Effector CD8-positive, alpha-beta T cell (primary cell): ENCODE results near the gene PSEN1.

Experiments used
- DNase-seq: peaks from one replicate; lab custom pipeline; 2025; lab: John Stamatoyannopoulos, UW
- total RNA-seq, 4 experiments: gene quantifications; one replicate each; lab custom pipeline; 2026; lab: John Stamatoyannopoulos, UW

PSEN1 gene
- total RNA-seq, result 94.8 to 119 (median 105) reads per million in 4 experiments

GRCh38 chr14:73136387-73137225, at the start of gene PSEN1:
PSEN1 (plus strand) TSS chr14:73136507; CDS start chr14:73148020, 11,513 bp downstream.
- DNase-seq, result peak; percentile 98

- DNase-seq, result no peak
Observed at GRCh38 chr14:73091044-73091443, 45.3 kb upstream of the PSEN1 start.

GRCh38 chr14:73097421-73097820, 38.9 kb upstream of the PSEN1 start:
- DNase-seq, result no peak

- no peak for DNase-seq
Observed at GRCh38 chr14:73100334-73100733, 36.0 kb upstream of the PSEN1 start.

DNA sequence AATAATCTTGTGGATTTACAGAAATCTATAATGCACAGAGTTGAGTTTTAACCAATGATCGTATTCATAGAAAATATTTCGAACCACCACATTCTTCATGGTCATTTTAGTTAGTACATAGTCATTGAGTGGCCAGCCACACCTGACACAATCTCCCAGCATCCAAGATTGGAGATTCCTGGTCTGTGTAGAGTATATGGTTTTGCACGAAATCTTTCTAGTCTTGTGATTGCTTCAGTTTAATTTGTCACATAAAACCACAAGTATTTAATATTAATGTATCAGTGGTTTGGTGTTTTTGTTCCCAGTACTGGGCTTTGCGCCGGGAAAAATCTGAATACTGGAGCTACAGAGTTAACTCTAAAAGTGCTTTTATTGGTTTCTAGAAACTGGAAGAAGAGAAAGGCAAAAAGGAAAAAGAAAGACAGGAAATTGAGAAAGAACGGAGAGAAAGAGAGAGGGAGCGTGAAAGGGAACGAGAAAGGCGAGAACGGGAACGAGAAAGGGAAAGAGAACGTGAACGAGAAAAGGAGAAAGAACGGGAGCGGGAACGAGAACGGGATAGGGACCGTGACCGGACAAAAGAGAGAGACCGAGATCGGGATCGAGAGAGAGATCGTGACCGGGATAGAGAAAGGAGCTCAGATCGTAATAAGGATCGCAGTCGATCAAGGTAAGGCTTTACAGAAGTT, 33.4 kb upstream of the PSEN1 start:
- no peak for DNase-seq

DNA sequence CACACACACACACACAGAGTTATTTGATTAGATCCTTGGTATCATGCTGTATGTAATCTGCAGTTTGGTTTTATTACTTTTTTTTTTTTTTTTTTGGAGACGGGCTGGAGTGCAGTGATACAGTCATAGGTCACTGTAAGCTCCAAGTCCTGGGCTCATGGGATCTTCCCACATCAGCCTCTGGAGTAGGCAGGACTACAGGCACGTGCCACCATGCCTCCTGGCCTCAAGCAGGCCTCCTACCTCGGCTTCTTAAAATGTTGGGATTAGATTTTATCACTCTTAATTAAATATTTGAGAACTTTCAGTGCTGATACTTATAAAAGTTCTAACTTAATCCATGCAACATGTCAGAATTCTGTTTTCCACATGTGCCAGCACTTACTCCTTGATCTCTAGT, 31.3 kb upstream of the PSEN1 start:
- DNase-seq, result no peak

- no peak for DNase-seq
Observed at GRCh38 chr14:73105727-73106126, 30.6 kb upstream of the PSEN1 start.

DNA sequence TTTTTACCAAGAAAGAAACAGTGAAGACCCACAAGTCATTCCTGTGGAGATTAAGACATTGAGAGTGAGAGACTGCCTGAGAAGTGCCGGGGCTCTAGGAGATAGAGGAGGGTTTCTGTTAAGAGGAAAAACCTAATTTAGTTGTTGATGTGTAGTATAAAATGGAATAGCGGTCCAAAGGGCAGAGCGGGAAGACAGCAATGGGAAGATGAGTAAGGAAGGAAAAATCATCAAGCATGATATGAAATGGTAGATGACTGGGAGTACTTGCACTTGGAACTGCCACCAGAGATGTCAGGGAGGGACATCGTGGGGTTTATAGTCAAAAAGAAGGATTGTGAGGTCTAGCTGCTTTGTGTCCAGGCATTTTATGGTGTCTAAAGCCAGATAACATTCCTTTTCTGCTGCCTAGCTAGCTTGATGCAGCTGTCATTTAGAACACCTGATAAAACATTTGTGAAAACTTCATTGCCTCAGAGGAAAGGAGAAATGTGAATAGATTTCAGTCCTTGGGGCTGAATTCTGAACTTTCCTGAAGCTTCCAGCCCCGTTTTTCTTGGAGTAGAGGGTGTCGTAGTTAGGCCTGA, 20.1 kb upstream of the PSEN1 start:
- DNase-seq, result no peak

- DNase-seq, result no peak
Observed at GRCh38 chr14:73124180-73124894, 12.0 kb upstream of the PSEN1 start.

- no peak for DNase-seq
Observed at GRCh38 chr14:73125169-73125588, 11.1 kb upstream of the PSEN1 start.

DNA sequence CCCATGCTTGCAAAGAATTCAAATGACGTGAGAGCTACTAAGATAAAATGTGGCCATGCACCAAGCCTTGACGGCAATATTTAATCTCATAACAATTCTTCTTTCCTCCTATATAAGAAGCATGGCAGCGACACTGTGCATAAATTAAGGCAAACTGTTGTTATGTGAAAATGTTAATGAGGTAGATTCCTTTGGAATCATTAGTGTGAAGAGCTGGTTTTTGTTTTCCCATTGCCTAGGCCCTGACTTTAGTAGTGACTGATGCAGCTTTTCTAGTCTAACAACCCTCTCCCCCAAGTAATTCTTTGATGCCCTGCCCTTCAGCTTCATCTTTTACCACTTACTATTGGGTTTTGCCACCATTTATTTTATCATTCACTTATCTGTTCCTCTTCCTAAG, 10.6 kb upstream of the PSEN1 start:
- no peak for DNase-seq

- no peak for DNase-seq
Observed at GRCh38 chr14:73133795-73134194, 2.5 kb upstream of the PSEN1 start.

- no peak for DNase-seq
Observed at GRCh38 chr14:73136085-73136386, 271 bp upstream of the PSEN1 start.

DNA sequence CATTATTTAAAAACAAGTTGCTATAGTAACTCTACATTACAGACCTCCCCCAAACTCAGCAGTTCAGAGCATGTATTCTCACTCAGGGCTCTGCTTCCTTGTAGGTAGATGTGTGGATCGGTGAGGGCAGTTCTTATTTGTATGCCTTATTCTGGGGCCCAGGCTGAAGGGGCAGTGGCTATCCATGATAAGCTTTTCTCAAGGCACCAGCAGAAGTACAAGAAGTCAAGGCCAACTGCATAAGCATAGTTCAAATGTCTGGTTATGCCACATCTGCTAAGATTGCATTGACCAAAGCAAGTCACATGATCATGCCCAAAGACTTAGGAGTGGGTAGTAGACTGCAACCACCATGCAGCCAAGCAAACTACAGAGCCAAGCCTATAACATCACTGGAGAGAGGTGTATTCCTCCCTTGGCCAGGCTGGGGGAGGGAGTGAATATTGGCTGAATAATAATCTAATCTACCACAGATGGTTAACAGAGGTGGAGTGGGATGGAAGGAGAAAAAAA, 4.6 kb downstream of the PSEN1 start:
- no peak for DNase-seq

GRCh38 chr14:73142216-73142615, 5.9 kb downstream of the PSEN1 start:
- no peak for DNase-seq

DNA sequence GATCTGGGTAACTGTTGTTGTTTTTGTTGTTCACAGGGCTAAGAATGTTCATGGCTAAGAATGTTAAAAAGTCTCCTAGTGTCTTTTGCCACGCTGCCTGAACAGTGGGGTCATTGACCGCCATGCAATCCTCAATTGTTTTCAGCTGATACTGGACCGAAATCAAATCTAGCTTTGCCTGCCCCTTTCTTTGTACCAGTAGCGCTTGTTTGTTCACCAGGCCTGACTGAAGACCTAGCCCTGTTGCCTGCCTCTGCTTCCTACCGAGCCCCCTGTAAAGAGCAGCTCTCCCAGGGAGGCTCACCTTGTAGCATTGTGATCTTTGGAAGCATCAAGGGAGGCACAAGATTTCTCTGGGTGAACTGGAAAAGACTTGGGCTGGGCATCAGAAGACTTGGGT, 6.7 kb downstream of the PSEN1 start:
- DNase-seq, result no peak

GRCh38 chr14:73143617-73144016, 7.3 kb downstream of the PSEN1 start:
- no peak for DNase-seq

DNA sequence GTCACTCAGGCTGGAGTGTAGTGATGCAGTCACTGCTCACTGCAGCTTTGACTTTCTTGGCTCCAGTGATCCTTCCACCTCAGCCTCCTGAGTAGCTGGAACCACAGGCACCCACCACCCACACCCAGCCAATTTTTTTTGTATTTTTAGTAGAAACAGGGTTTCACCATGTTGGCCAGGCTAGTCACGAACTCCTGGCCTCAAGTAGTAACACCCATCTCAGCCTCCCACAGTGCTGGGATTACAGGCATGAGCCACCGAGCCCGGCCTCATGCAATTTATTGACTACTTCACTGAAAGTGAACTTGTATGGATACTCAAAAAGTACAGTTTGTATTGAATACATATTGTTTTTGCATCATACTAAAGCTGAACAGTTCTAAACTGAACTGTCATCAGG, 9.1 kb downstream of the PSEN1 start:
- no peak for DNase-seq

DNA sequence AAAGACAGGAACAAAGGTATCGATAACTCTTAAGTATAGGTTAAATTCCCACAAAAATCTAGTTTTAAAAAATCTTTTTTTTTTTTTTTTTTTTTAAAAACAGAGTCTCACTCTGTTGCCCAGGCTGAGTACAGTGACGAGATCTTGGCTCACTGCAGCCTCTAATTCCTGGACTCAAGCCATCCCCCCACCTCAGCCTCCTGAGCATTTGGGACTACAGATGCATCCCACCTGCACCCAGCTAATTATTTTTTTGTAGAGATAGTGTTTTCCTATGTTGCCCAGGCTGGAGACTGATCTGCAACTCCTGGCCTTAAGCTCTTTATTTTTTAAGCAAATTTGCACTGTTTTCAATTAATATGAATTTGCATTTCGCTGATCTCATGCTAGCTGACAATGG, 9.8 kb downstream of the PSEN1 start:
- DNase-seq, result no peak

- DNase-seq, result no peak
Observed at GRCh38 chr14:73149753-73150152, 13.4 kb downstream of the PSEN1 start.

GRCh38 chr14:73153272-73153671, 17.0 kb downstream of the PSEN1 start:
- DNase-seq, result no peak

- DNase-seq, result no peak
Observed at GRCh38 chr14:73162251-73162650, 25.9 kb downstream of the PSEN1 start.
